Stomach (tissue), 9 donors: ENCODE results near the gene ZSCAN5B. TPM values are rescaled to one million over a fixed set of nuclear protein-coding genes. Genes with fewer than 3 reads are reported as not detected.
"Not testable (repeated sequence)": the region's sequence is repeated elsewhere in the genome, so short reads cannot be mapped to it uniquely, and the experiment has no call there.

Experiments used
- DNase-seq, 2 donors: peaks; one replicate each; pipeline versions ENCODE4 v3.0.0 to v3.0.0-alpha.2; 2013 to 2019
- H3K27ac ChIP-seq, 5 donors: fragments of 200-600 bp in 4 of 5; sonication (generic) in 4 of 5; one replicate each; pipeline ENCODE4 v1.5.1; 2013 to 2019; ENCODE audit warnings: mild to moderate bottlenecking in 1 of 5, moderate library complexity in 1 of 5
- H3K27me3 ChIP-seq, 3 donors: fragments of 200-600 bp; sonication (generic); one replicate each; pipeline ENCODE4 v1.5.1; 2017 to 2019; ENCODE audit warnings: mixed run types in 1 of 3
- H3K36me3 ChIP-seq, 4 donors: fragments of 200-600 bp; sonication (generic); 1 replicate in 3 of 4; 2 replicates in 1 of 4; pipeline ENCODE4 v1.5.1; 2016 to 2019
- H3K4me1 ChIP-seq, 4 donors: fragments of 200-600 bp; sonication (generic); one replicate each; pipeline ENCODE4 v1.5.1; 2016 to 2019
- H3K4me3 ChIP-seq, 4 donors: fragments of 200-600 bp; sonication (generic) in 3 of 4; one replicate each; pipeline ENCODE4 v1.5.1; 2016 to 2019; ENCODE audit warnings: mild to moderate bottlenecking in 1 of 4
- H3K9me3 ChIP-seq, 4 donors: fragments of 200-600 bp; sonication (generic); one replicate each; pipeline ENCODE4 v1.5.1; 2016 to 2019
- CTCF ChIP-seq, 7 experiments: fragments of 450-650 bp in 4 of 7; fragments of 200-600 bp in 3 of 7; sonication (generic) in 3 of 7; IDR thresholded peaks; one replicate each; pipeline ENCODE4 v1.5.1; 2016 to 2019; ENCODE audit warnings: antibody characterized with exemption in 7 of 7, control low read depth in 2 of 7, mild to moderate bottlenecking in 1 of 7
- EP300 ChIP-seq: sonication (generic); formaldehyde crosslinking; IDR thresholded peaks from one replicate; pipeline ENCODE4 v1.6.1; 2017; ENCODE audit warnings: antibody characterized with exemption
- POLR2A ChIP-seq, 4 donors: fragments of 450-650 bp; IDR thresholded peaks; one replicate each; pipeline ENCODE4 v1.6.1; 2016; ENCODE audit warnings: antibody characterized with exemption in 4 of 4, control low read depth in 2 of 4, mild to moderate bottlenecking in 1 of 4, moderate library complexity in 1 of 4
- POLR2AphosphoS5 ChIP-seq, 3 donors: sonication (generic); formaldehyde crosslinking; IDR thresholded peaks; one replicate each; pipeline ENCODE4 v1.6.1; 2016; ENCODE audit warnings: antibody characterized with exemption in 3 of 3
- WGBS, 5 donors: extraction: QIAGEN DNeasy Blood & Tissue Kit in 3 of 5; methylation state at CpG; one replicate each; pipeline versions ENCODE4 v1.1.5 to v1.1.7; 2013 to 2018; 5-methylcytosine and 5-hydroxymethylcytosine counted together
- intact Hi-C: fragments of 100-400 bp; cut with DNase I; formaldehyde crosslinking; loops from one replicate; pipeline ENCODE4 v1.15.1; 2023; ENCODE audit warnings: low total_unique reads
- polyA plus RNA-seq, 3 donors: library from polyadenylated mRNA; stranded (reverse); fragments of 200-250 nt; gene quantifications; one replicate each; pipeline ENCODE4 v1.2.3, GENCODE V29; 2013
- total RNA-seq, 5 donors: library from RNA; depleted of rRNA; stranded (reverse); fragments of >200 nt; gene quantifications; one replicate each; pipeline versions ENCODE4 v1.1.0 to v1.2.3, GENCODE V29; 2014 to 2016
- donor health status: healthy with polysubstance abuse.
- donor health status: Bipolar disorder and iron deficiency.
- donor health status: healthy.

The ZSCAN5B gene
- total and polyA plus RNA-seq, 8 donors, result not detected

- no peaks in the 10 kb centered on the region for H3K27me3 ChIP-seq
- WGBS, 5 donors, result 84 to 91% (median 88%) methylated on average over 11 of the region's 11 CpGs
- H3K27ac ChIP-seq, result no peak overlapping the region
- H3K9me3 ChIP-seq, result no peaks in the 10 kb centered on the region
- TF ChIP-seq EP300 (no peak), CTCF (IDR thresholded peaks at IDR 0.05) (no peak), POLR2A (IDR thresholded peaks at IDR 0.05) (no peak), POLR2AphosphoS5 (IDR thresholded peaks at IDR 0.05) (no peak)
- DNase-seq, result no peak
- peaks cover 21 to 63% (median 57%) of the 10 kb centered on the region in 4 donors for H3K36me3 ChIP-seq
- peaks cover 0 to 41% (median 16%) of the 10 kb centered on the region in 4 donors for H3K4me1 ChIP-seq
- H3K4me3 ChIP-seq, result no peak overlapping the region
- intact Hi-C loops, result no loop called here
Observed at GRCh38 chr19:56150358-56150757, 47.2 kb downstream of the ZSCAN5B start.

GRCh38 chr19:56149656-56150038 lies 47.9 kb downstream of the ZSCAN5B start:
- WGBS, 5 donors, result 93 to 97% (median 96%) methylated on average over 5 of the region's 5 CpGs
- Histone ChIP-seq H3K9me3 (no peaks in the 10 kb centered on the region), H3K4me3 (no peak overlapping the region), H3K36me3 (peaks cover 19 to 56% (median 51%) of the 10 kb centered on the region in 4 donors), H3K4me1 (peaks cover 0 to 46% (median 19%) of the 10 kb centered on the region in 4 donors), H3K27me3 (no peaks in the 10 kb centered on the region), H3K27ac (no peak overlapping the region)
- intact Hi-C loops, result no loop called here
- no peak for DNase-seq
- TF ChIP-seq EP300 (no peak), POLR2A (IDR thresholded peaks at IDR 0.05) (no peak), CTCF (IDR thresholded peaks at IDR 0.05) (no peak), POLR2AphosphoS5 (IDR thresholded peaks at IDR 0.05) (no peak)

GRCh38 chr19:56148955-56149655 lies 48.5 kb downstream of the ZSCAN5B start:
- peaks cover 19 to 51% (median 45%) of the 10 kb centered on the region in 4 donors for H3K36me3 ChIP-seq
- H3K9me3 ChIP-seq, H3K27me3 ChIP-seq, DNase-seq, intact Hi-C loops, H3K4me3 ChIP-seq, H3K27ac ChIP-seq: not testable (repeated sequence)
- H3K4me1 ChIP-seq, result peaks cover 3 to 51% (median 24%) of the 10 kb centered on the region in 4 donors
- WGBS, 5 donors, result 93 to 97% (median 94%) methylated on average over 12 of the region's 12 CpGs

- H3K4me1 ChIP-seq, result peaks cover 13 to 52% (median 31%) of the 10 kb centered on the region in 4 donors
- TF ChIP-seq EP300, result no peak
- no peak for TF ChIP-seq POLR2AphosphoS5 (IDR thresholded peaks at IDR 0.05)
- no peak for TF ChIP-seq POLR2A (IDR thresholded peaks at IDR 0.05)
- TF ChIP-seq CTCF (IDR thresholded peaks at IDR 0.05), result no peak
- H3K27ac ChIP-seq, result no peak overlapping the region
- WGBS, 5 donors, result 94 to 96% (median 96%) methylated on average over 13 to 15 of the region's 15 CpGs
- H3K9me3 ChIP-seq, result no peaks in the 10 kb centered on the region
- no peak for DNase-seq
- H3K36me3 ChIP-seq, result peaks cover 19 to 44% (median 42%) of the 10 kb centered on the region in 4 donors
- intact Hi-C loops, result no loop called here
- H3K27me3 ChIP-seq, result no peaks in the 10 kb centered on the region
- no peak overlapping the region for H3K4me3 ChIP-seq
Observed at GRCh38 chr19:56148096-56148495, 49.5 kb downstream of the ZSCAN5B start.

GRCh38 chr19:56147307-56147706 lies 50.3 kb downstream of the ZSCAN5B start:
- intact Hi-C loops, result no loop called here
- no peaks in the 10 kb centered on the region for H3K9me3 ChIP-seq
- 89 to 96% (median 93%) methylated on average over 21 to 22 of the region's 22 CpGs for WGBS, 5 donors
- H3K4me1 ChIP-seq, result peaks cover 20 to 52% (median 31%) of the 10 kb centered on the region in 4 donors
- no peak overlapping the region for H3K4me3 ChIP-seq
- TF ChIP-seq POLR2A (IDR thresholded peaks at IDR 0.05), result no peak
- H3K27ac ChIP-seq, result no peak overlapping the region
- H3K27me3 ChIP-seq, result no peaks in the 10 kb centered on the region
- DNase-seq, result no peak
- peaks cover 19 to 44% (median 42%) of the 10 kb centered on the region in 4 donors for H3K36me3 ChIP-seq
